ENCODE measurements around the gene KCNT2.

- TF ChIP-seq CTCF (conservative IDR thresholded peaks at IDR 0.05; ENCODE audit: low read length) = no peak
- no peak for TF ChIP-seq EZH2phosphoT487 (IDR thresholded peaks at IDR 0.05; ENCODE audit: borderline replicate concordance, low read depth, low read length)
Observed at GRCh38 chr1:196393742-196394141, 214.5 kb downstream of the KCNT2 start.
